HepG2 (cell line): ENCODE data around the gene AP4M1. TPM values are rescaled to one million over a fixed set of nuclear protein-coding genes. Genes with fewer than 3 reads are reported as not detected.

Experiments used
- BHLHE40 ChIP-seq: IDR thresholded peaks from 2 replicates; pipeline ENCODE4 v1.6.1; 2011; ENCODE audit warnings: low read length, improper control_type of control experiment
- CBX2 ChIP-seq, 2 experiments: fragments of 200-600 bp in 1 of 2; sonication (generic); formaldehyde crosslinking in 1 of 2; IDR thresholded peaks; 2 replicates each; pipeline versions ENCODE4 v1.7.0 to v1.8.1; 2018 to 2022; ENCODE audit warnings: low read depth in 2 of 2, low read length in 1 of 2, mild to moderate bottlenecking in 1 of 2, missing genetic modification reagents in 1 of 2
- FIP1L1 ChIP-seq: fragments of 200-400 bp; formaldehyde crosslinking; IDR thresholded peaks from 2 replicates; pipeline ENCODE4 v1.6.1; 2018; ENCODE audit warnings: low read depth, mild to moderate bottlenecking, low read length, moderate library complexity, borderline replicate concordance; ENCODE audit not compliant: insufficient read depth
- JUN ChIP-seq: sonication (generic); formaldehyde crosslinking; IDR thresholded peaks from 2 replicates; pipeline ENCODE4 v1.4.0; 2020; ENCODE audit warnings: mild to moderate bottlenecking, missing genetic modification reagents
- KLF11 ChIP-seq: IDR thresholded peaks from 2 replicates; pipeline ENCODE4 v1.6.1; 2016; ENCODE audit warnings: missing compliant biosample characterization
- MED13 ChIP-seq: sonication (generic); formaldehyde crosslinking; IDR thresholded peaks from 2 replicates; pipeline ENCODE4 v1.5.0; 2020; ENCODE audit warnings: missing genetic modification reagents
- MEF2D ChIP-seq: sonication (generic); formaldehyde crosslinking; IDR thresholded peaks from 2 replicates; pipeline ENCODE4 v1.5.1; 2020; ENCODE audit warnings: mild to moderate bottlenecking, missing genetic modification reagents
- NFATC3 ChIP-seq: sonication (generic); formaldehyde crosslinking; IDR thresholded peaks from 2 replicates; pipeline ENCODE4 v1.5.1; 2020; ENCODE audit warnings: mild to moderate bottlenecking, missing genetic modification reagents
- NFE2L1 ChIP-seq: sonication (generic); formaldehyde crosslinking; IDR thresholded peaks from 2 replicates; pipeline ENCODE4 v1.4.0; 2020; ENCODE audit warnings: missing genetic modification reagents, mild to moderate bottlenecking, borderline replicate concordance
- RAD51 ChIP-seq: fragments of 450-650 bp; IDR thresholded peaks from 2 replicates; pipeline ENCODE4 v1.6.1; 2016; ENCODE audit warnings: borderline replicate concordance
- REXO4 ChIP-seq: sonication (generic); formaldehyde crosslinking; IDR thresholded peaks from 2 replicates; pipeline ENCODE4 v1.8.0; 2022; ENCODE audit warnings: missing genetic modification reagents, mild to moderate bottlenecking, borderline replicate concordance
- SAFB2 ChIP-seq: sonication (generic); formaldehyde crosslinking; IDR thresholded peaks from 2 replicates; pipeline ENCODE4 v1.5.1; 2020; ENCODE audit warnings: missing genetic modification reagents, low read depth, mild to moderate bottlenecking, borderline replicate concordance
- SPEN ChIP-seq: sonication (generic); formaldehyde crosslinking; IDR thresholded peaks from 2 replicates; pipeline ENCODE4 v1.5.1; 2020; ENCODE audit warnings: low read depth, mild to moderate bottlenecking, missing genetic modification reagents
- SYNCRIP ChIP-seq: fragments of 200-400 bp; formaldehyde crosslinking; IDR thresholded peaks from 2 replicates; pipeline ENCODE4 v1.6.1; 2018; ENCODE audit warnings: mild to moderate bottlenecking, low read depth, low read length; ENCODE audit not compliant: insufficient read depth
- TARDBP ChIP-seq: sonication (generic); formaldehyde crosslinking; IDR thresholded peaks from 2 replicates; pipeline ENCODE4 v1.8.0; 2022; ENCODE audit warnings: mild to moderate bottlenecking, missing genetic modification reagents
- ZFP36L2 ChIP-seq: sonication (generic); formaldehyde crosslinking; IDR thresholded peaks from 2 replicates; pipeline ENCODE4 v1.4.0; 2020; ENCODE audit warnings: missing genetic modification reagents
- ZMAT3 ChIP-seq: sonication (generic); formaldehyde crosslinking; conservative IDR thresholded peaks from 2 replicates; pipeline ENCODE4 v1.7.0; 2021; ENCODE audit warnings: missing genetic modification reagents
- ZNF441 ChIP-seq: sonication (generic); formaldehyde crosslinking; IDR thresholded peaks from 2 replicates; pipeline ENCODE4 v1.7.0; 2021; ENCODE audit warnings: missing genetic modification reagents, borderline replicate concordance
- ZNF547 ChIP-seq: sonication (generic); formaldehyde crosslinking; IDR thresholded peaks from 2 replicates; pipeline ENCODE4 v1.5.1; 2020; ENCODE audit warnings: mild to moderate bottlenecking, missing genetic modification reagents
- ZNF570 ChIP-seq: sonication (generic); formaldehyde crosslinking; IDR thresholded peaks from 2 replicates; pipeline ENCODE4 v1.4.0; 2020; ENCODE audit warnings: mild to moderate bottlenecking, missing genetic modification reagents, borderline replicate concordance
- ZNF674 ChIP-seq: sonication (generic); formaldehyde crosslinking; IDR thresholded peaks from 2 replicates; pipeline ENCODE4 v1.5.0; 2020; ENCODE audit warnings: low read depth, mild to moderate bottlenecking, missing genetic modification reagents
- polyA plus RNA-seq, 8 experiments: library from polyadenylated mRNA; depleted of rRNA in 3 of 8; stranded (reverse) in 7 of 8; unstranded in 1 of 8; fragments of >200 nt; fragmentation: Illumina TruSeq in 4 of 8; extraction: Trizol in 4 of 8; gene quantifications; 2 replicates each; pipeline versions ENCODE4 v1.2.1 to v1.2.3, GENCODE V29; 2011 to 2016; ENCODE audit warnings: low read depth in 4 of 8, missing spikeins in 1 of 8, mixed read lengths in 1 of 8; ENCODE audit not compliant: insufficient read depth in 1 of 8
- total RNA-seq, 5 experiments: library from RNA; depleted of rRNA; stranded (reverse); fragments of >200 nt; fragmentation: Illumina TruSeq; extraction: Trizol; gene quantifications; 2 replicates each; pipeline ENCODE4 v1.2.3, GENCODE V29; 2016; ENCODE audit warnings: low read depth in 1 of 5
- TF ChIP-seq, protein P1 (sequence below): IDR thresholded peaks from 2 replicates; pipeline ENCODE4 v1.6.1; 2016
- TF ChIP-seq, protein P2 (sequence below): sonication (generic); formaldehyde crosslinking; conservative IDR thresholded peaks from 2 replicates; pipeline ENCODE4 v1.8.0; 2022; ENCODE audit warnings: mild to moderate bottlenecking, moderate library complexity, missing genetic modification reagents
- TF ChIP-seq, protein P3 (sequence below): IDR thresholded peaks from 2 replicates; pipeline ENCODE4 v1.6.1; 2018; ENCODE audit warnings: missing genetic modification reagents, mild to moderate bottlenecking, missing compliant biosample characterization
- TF ChIP-seq, protein P4 (sequence below): sonication (generic); formaldehyde crosslinking; IDR thresholded peaks from 2 replicates; pipeline ENCODE4 v1.8.1; 2022; ENCODE audit warnings: low read depth, mild to moderate bottlenecking, missing genetic modification reagents

AP4M1 gene
- total and polyA plus RNA-seq, 2 of the 13 experiments (the other 11 are each of a cell fraction or from before 2014, with no cell fraction given): 6.3 to 9.7 TPM

DNA sequence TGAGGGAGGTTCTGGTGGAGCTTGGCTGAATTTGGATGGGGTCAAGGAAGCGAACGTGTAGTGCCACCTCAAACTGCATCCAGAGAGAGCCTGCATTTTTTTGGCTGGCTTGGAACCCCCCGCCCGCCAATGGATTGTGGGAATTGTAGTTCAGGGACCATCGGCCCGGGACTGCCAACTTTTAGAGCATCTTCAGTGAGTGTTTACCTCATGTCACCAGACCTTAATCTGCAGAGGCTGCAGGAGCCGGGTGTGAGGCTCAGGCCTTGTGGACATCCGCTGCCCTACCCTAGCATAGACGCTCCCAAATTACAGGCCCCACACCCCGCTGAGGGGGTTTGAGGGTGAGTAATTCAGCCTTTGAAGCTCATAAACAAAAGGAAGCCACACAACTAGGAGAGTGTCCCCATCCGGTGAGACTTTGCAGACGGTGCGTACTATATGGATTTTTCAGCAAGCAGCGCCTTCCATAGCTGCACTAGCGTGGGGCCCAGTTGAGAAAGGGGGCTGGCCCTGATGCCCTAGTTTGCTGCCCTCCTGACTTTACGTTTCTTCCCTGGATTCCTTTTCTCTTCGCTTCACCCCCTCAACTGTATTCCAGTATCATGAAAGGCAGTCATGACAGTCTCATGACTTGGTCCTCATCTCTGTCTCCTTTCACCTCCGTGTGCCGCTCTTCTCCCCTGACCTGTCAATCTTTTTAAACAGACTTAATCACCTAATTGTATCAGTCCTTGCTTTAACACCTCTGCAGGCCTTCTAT is 18.7 kb downstream of the AP4M1 start (continued):
- TF ChIP-seq FIP1L1 (no peak), JUN (CRISPR knock-in tag) (no peak), MED13 (CRISPR knock-in tag) (no peak), KLF11 (CRISPR knock-in tag) (no peak), MEF2D (CRISPR knock-in tag) (0 out of 2 replicates have a peak, but pooled peaks have one; percentile 47), ZNF570 (CRISPR knock-in tag) (no peak), NFE2L1 (CRISPR knock-in tag) (no peak), ZNF674 (CRISPR knock-in tag) (no peak), TARDBP (no peak), ZNF547 (CRISPR knock-in tag) (no peak), RAD51 (no peak), ZMAT3 (CRISPR knock-in tag) (no peak), SPEN (CRISPR knock-in tag) (0 out of 2 replicates have a peak, but pooled peaks have one; percentile 3), SYNCRIP (no peak), SAFB2 (CRISPR knock-in tag) (no peak), ZNF441 (CRISPR knock-in tag) (no peak), ZFP36L2 (CRISPR knock-in tag) (no peak), REXO4 (CRISPR knock-in tag) (no peak), BHLHE40 (no peak), CBX2 (IDR thresholded peaks at IDR 0.05; ENCODE audit: low read depth, low read length) (no peak), CBX2 (CRISPR knock-in tag; IDR thresholded peaks at IDR 0.05; ENCODE audit: low read depth) (no peak), NFATC3 (CRISPR knock-in tag) (no peak)
- TF ChIP-seq, protein P1, sequence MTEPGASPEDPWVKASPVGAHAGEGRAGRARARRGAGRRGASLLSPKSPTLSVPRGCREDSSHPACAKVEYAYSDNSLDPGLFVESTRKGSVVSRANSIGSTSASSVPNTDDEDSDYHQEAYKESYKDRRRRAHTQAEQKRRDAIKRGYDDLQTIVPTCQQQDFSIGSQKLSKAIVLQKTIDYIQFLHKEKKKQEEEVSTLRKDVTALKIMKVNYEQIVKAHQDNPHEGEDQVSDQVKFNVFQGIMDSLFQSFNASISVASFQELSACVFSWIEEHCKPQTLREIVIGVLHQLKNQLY (CRISPR knock-in tag): no peak
- TF ChIP-seq, protein P2, sequence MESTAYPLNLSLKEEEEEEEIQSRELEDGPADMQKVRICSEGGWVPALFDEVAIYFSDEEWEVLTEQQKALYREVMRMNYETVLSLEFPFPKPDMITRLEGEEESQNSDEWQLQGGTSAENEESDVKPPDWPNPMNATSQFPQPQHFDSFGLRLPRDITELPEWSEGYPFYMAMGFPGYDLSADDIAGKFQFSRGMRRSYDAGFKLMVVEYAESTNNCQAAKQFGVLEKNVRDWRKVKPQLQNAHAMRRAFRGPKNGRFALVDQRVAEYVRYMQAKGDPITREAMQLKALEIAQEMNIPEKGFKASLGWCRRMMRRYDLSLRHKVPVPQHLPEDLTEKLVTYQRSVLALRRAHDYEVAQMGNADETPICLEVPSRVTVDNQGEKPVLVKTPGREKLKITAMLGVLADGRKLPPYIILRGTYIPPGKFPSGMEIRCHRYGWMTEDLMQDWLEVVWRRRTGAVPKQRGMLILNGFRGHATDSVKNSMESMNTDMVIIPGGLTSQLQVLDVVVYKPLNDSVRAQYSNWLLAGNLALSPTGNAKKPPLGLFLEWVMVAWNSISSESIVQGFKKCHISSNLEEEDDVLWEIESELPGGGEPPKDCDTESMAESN: no peak
- TF ChIP-seq, protein P3, sequence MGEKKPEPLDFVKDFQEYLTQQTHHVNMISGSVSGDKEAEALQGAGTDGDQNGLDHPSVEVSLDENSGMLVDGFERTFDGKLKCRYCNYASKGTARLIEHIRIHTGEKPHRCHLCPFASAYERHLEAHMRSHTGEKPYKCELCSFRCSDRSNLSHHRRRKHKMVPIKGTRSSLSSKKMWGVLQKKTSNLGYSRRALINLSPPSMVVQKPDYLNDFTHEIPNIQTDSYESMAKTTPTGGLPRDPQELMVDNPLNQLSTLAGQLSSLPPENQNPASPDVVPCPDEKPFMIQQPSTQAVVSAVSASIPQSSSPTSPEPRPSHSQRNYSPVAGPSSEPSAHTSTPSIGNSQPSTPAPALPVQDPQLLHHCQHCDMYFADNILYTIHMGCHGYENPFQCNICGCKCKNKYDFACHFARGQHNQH (CRISPR knock-in tag): no peak
- TF ChIP-seq, protein P4, sequence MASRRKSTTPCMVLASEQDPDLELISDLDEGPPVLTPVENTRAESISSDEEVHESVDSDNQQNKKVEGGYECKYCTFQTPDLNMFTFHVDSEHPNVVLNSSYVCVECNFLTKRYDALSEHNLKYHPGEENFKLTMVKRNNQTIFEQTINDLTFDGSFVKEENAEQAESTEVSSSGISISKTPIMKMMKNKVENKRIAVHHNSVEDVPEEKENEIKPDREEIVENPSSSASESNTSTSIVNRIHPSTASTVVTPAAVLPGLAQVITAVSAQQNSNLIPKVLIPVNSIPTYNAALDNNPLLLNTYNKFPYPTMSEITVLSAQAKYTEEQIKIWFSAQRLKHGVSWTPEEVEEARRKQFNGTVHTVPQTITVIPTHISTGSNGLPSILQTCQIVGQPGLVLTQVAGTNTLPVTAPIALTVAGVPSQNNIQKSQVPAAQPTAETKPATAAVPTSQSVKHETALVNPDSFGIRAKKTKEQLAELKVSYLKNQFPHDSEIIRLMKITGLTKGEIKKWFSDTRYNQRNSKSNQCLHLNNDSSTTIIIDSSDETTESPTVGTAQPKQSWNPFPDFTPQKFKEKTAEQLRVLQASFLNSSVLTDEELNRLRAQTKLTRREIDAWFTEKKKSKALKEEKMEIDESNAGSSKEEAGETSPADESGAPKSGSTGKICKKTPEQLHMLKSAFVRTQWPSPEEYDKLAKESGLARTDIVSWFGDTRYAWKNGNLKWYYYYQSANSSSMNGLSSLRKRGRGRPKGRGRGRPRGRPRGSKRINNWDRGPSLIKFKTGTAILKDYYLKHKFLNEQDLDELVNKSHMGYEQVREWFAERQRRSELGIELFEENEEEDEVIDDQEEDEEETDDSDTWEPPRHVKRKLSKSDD (CRISPR knock-in tag): no peak
